Activated gamma-delta T cell treated with anti-CD3 and anti-CD28 coated beads, Interleukin-2, amount 50 U/mL, for 16 hours (primary cell): ENCODE measurements around the gene TMEM40.
A peak's percentile ranks its signal among the peaks of the same experiment; 100 is the strongest.
"Not testable (repeated sequence)": the region's sequence is repeated elsewhere in the genome, so short reads cannot be mapped to it uniquely, and the experiment has no call there.

Experiments
- DNase-seq: peaks from one replicate; pipeline ENCODE4 v3.0.0-alpha.2; 2020; ENCODE audit warnings: low read depth

Gene TMEM40, protein sequence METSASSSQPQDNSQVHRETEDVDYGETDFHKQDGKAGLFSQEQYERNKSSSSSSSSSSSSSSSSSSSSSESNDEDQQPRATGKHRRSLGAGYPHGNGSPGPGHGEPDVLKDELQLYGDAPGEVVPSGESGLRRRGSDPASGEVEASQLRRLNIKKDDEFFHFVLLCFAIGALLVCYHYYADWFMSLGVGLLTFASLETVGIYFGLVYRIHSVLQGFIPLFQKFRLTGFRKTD

DNA sequence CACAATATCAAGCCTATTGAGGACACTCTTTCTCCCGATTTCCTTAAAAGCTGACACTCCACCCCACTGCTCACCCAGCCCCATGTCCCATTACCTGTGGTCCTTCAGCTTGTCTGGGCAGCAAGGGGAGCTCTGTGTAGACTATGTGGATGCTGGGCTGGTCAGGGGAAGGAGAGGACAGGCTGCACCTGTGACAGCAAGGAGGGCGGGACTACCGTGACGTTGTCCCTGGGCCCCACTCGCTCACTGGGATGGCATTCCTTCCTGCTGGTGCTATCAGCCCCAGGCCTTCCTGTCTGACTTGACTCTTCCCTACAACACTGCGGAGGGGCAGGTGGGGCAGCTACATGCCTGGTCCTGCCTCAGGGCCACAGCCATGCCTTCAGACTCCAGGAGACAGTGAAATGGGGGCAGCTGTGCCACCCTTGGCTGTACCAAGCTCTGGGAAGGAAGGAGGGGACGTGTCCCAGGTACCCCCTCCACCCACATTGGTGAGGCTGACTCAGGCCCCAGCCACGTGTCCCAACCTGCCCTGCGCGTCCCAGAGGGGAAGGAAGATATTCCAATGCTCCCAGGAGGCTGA lies at the start of gene TMEM40:
TSS of gene TMEM40 (minus strand) at position 163 of the 583 bp plus-strand sequence. CDS start 9,427 bp downstream, outside the sequence.
- DNase-seq = no peak

DNA sequence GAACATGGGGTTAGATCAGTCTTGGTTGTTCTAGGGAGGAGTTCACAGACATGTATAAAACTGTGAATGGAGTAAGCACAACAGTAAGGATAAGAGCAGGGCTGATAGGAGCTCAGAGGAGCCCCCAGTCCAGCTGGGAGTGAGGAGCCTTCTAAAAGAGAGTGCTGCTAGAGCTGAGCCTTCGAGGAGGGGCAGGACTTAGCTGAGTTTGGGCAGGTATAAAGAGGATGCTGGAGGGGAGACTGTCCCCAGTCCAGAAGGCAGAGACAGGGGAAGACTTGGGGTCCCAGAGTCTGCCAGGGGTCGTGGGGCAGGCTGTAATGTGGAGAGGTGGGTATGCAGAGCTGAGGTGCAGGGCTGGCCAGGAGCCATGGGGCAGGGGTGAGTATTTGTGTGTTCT lies 49.5 kb upstream of the TMEM40 start:
- DNase-seq = no peak

DNA sequence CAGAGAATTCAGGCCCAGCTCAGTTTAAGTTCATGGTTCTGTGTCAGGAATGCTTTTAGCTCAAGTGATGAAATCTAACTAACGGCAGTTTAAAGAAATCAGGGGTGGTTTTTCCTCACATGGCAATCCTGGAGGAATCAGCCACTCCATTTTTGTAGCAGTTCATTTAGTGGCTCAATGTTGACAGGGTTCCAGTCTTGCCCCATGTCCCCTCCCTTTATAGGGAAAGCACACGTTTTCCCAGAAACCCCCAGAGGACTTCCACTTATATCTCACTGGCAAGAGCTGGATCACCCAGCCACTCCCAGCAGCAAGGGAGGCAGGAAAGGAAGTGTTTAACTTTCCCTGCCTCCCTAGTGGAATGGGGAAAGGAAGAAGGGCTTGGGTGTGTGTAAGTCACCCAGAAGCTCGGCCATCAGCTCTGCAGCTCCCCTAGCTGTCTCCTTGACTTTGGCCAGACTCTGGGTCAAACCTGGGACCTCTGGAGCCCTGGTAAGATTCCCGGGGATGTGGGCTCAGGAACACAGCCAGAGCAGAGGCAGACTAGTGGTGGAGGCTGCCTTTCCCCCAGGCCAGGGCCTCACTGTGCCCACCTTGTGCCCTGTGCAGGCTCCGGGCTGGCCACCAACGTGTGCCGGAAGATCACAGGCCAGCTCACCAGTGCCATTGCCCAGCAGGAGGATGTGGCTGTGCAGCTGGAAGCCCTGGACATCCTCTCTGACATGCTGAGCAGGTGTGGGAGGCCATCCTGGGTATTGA lies 48.7 kb upstream of the TMEM40 start:
- no peak for DNase-seq

DNA sequence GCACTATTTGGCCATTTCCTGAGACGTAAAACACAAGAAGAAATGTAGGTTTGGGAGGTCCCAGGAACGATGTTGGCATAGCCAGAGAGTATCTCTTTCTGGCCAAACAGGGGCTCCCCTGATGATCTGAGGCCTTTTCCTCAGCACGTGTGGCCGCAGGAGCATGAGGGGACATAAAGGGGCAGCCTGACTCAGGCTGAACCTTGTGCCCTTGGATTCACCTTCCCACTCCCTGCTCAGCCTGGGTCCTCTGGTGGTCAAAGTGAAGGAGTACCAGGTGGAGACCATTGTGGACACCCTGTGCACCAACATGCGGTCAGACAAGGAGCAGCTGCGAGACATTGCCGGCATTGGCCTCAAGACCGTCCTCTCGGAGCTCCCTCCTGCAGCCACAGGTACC lies 48.0 kb upstream of the TMEM40 start:
- no peak for DNase-seq

DNA sequence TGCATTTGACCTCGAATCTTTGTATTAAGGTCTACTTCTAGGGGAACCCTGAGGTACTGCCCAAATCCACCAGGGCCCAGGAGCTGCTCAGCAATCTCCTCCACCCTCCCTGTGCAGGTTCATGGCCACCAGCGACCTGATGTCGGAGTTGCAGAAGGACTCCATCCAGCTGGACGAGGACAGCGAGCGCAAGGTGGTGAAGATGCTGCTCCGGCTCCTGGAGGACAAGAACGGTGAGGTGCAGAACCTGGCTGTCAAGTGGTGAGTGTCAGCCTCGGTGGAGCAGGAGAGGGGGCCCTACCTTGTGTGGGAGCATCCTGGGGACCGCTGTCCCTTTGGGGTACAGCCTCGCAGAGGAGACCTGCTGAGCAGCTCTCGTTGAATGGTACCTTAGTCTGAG lies 44.3 kb upstream of the TMEM40 start:
- DNase-seq = no peak

DNA sequence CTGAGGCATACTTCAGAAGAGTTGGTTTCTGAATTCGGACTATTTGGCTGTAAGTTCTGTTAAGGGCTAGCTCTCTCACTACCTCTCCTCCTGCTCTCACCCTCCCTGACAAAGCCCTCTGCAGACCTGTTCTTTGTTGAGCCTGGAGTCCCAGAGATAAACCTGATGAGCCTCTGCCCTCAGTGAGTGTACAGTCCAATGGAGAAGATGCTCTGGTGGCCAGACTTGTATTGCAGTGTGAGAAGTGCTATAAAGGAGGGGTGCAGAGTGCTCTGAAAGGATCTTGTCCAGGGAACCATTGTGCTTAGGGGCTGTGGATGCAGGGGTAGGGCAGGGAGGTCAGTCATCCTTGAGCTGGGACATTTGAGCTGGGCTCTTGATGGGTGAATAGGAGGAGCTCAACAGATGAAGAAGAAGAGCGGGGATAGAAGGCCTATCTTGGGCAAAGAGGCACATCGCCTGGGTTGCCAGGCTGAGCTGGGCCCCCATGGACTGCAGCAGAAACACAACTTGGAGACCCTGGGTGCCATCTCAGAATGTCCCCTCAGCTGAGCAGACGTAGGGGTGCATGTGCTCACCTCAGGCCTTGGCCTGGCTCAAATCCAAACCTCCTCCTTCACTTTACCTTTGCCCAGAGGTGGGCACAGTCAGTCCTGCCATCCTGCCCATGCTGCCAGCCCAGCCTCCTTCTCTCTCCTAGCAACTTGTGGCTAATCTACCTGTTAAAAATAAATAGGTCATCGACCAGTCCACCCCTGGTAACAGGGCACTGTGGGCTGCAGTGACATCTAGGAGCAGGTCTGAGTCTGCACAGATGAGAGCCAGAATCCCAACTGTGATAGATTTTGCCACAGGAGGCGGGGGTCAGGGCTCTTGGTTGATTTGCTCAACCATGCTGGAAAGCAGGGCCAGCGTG lies 40.7 kb upstream of the TMEM40 start:
- no peak for DNase-seq

DNA sequence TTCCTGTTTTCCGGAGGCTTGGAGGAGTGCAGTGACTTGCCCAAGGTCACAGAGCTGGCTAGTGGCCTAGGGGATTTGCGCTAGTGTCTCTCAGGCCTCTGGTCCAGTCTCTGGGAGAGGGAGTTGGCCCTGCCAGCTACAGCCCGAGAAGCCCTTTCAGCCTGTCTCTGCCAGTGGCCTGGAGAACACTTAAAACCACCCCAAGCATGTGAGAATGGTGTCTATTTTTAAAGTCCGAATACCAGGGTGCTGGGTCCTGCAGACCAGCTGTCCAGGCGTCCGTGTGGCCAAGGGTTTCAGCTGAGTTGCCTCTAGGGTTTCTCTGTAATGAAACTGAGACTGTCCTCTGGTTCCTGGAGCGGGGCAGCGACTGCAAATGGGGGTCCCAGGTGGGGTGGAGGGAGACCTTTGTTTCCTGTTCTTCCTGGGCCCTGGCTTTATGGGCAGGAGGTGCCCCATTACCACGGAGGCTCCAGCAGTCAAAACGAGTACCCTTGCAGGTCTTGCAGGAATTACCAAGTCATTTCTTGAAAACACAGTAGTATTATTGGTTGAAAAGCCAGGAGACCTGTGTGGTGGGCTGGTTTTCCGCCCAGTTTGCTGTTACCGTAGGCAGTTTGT lies 39.6 kb upstream of the TMEM40 start:
- no peak for DNase-seq

DNA sequence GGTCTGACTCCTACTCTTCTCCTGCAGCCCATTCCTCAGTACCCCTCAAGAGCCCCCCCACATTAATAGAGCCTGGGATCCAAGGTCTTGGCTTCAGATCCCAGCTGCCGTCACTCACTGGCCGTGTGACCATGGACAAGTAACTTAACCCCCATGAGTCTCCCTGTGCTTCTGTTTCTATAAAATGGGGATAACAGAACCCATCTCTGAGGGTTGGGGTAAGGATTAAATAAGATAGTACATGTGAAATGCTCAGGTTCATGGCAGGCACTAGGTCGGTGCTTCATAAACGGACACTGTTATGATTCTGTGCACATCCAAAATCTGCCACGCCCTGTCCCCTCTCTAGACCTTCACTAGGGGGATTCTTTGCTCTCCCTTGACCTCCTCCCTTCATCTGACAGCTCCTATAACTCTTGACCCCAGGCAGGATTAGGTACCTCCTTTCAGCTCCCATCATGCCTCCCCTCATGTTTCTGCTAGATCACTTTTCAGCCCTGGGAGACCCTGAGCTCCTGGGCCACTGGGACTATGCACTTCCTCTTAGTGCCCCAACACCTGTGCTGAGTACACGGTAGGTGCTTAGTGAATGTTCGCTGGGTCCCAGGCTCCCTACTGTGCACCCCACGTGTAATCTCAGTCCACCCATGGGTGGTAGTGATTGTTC lies 39.0 kb upstream of the TMEM40 start:
- no peak for DNase-seq

DNA sequence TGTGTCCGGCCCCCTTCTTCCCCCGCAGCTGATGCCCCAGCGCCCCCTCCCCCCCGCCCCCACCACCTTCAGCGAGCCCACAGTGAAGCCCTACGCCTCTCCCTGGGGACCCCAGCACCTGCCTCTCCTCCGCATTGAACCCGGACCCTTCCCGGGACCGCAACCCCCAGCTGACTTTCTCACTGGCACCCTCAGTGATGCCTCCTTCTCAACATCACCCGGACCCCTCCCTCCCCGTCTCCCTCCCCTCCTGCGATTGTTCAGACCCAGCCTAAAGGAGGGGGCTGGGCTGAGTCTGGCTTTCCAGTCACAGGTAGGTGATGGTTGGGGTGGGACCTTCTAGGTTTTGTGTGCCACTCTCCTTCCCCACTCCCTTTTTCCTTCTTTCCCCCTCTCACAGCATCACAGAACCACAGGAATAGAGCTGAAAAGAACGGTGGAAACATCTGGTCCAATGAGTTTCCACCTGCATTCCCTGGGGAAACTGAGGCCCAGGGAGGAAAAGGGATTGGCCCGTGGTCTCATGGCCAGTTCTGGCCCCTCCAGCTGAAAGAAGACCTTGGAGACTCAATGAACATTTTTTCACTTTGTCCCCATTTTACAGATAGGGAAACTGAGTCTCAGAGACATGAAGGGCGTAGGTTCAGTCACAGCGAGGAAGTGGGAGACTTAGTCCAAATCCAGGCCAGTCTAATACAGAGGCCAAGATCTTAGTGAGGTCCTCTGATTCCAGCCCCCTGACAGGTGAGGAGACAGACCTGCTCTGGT lies 38.2 kb upstream of the TMEM40 start:
- DNase-seq = no peak

DNA sequence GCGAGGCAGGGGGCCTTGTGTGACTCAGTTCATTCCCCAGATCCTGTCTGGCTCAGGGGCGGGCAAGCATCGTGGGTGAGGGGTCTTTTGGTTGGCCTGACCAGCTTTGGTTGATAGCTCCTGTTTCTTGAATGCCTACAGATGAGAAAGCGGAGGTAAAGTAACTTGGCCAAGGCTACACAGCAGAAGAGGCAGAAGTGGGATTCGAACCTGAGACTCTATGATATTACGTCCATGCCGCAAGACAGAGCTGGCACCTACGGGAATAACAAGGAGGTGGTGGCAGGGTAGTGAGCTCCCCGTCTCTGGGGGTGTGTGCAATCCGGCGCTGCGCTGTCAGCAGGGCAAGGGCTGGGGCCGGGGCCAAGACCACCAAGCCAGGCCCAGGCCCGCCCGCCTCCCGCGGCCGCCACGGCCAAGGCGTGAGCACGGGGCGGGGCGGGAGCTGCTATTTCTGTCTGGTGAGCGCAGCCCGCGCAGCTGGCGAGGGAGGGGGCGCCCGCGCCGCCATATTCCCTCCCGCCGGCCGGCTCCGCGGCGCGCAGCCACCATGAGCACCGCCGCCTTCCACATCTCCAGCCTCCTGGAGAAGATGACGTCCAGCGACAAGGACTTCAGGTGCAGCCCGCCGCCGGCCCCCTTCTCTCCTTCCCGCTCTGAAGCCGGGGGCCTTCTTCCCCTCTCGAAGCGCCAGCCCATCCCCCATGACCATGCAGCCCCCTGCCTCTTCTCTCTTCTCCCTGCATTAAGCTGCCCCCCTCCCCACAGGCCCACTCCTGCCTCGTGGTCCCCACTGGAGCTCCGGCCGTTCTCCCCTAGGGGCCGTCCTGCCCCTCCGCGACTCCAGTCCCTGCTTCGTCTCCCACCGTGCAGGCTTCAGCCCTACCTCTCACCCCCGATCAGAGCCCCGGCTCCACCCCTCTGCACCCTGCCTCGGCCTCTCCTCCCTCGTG lies 37.4 kb upstream of the TMEM40 start, which contains the start of gene CAND2:
TSS of gene CAND2 (plus strand) at position 510 of the 953 bp plus-strand sequence. CDS start at position 551, 41 bp downstream.
- no peak for DNase-seq

DNA sequence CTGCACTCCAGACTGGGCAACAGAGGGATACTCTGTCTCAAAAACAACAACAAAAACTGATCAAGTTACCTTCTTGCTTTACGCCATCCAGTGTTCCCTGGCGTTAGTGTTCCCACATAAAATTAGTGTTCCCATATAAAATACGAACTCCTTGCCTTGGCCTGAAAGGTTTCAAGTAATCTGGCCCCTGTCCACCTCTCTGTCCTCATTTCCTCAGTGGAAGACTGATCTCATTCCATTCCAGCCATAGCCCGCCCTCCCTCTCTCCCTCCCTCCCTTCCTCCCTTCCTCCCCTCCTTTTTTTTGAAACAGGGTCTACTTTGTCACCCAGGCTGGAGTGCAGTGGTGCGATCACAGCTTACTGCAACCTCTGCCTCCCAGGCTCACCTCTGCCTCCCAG lies 34.6 kb upstream of the TMEM40 start:
- DNase-seq = no peak

DNA sequence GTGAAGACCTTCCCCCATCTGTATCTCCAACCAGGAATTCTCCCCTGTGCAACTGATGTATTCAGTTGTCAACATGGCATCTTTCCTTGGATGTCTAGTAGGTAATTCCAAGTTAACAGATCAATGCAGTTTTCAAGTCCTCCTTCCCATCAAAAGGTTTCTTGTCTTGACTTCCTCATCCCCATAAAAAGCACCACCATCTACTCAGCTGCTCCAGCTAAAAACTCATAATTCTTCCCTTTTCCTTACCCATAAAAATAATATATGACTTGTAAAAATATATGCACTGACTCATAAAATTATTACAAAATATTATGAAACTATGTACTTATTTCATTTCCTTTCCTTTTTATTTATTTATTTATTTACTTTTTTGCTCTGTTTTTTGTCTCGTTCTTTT lies 32.4 kb upstream of the TMEM40 start:
- DNase-seq = no peak

DNA sequence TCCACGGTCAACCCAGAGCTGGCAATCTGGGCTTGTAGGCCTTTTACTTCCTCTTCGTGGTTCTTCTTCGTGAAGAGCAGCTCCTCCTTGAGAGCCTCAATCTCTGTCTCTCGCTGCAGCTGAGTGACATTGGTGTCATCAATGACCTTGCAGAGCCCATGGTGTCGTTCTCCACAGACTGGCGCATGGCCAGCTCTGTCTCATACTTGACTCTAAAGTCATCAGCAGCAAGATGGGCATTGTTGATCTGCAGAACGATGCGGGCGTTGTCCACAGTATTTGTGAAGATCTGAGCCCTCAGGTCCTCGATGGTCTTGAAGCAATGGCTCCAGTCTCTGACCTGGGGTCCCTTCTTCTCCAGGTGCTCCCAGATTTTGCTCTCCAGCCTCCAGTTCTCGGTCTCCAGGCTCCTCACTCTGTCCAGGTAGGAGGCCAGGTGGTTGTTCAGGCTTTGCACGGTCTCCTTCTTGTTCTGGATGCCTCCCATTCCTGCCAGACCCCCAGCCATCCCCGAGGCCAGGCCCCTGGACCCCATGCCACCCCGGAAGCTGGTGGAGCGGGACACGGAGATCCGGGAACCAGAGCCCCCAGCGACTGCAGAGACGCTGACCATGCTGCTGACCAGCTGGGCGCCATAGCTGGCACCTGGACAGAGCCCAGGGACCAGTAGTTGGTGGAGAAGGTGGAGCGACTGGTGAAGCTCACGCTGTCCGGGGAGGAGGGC lies 29.1 kb upstream of the TMEM40 start:
- not testable (repeated sequence) for DNase-seq

DNA sequence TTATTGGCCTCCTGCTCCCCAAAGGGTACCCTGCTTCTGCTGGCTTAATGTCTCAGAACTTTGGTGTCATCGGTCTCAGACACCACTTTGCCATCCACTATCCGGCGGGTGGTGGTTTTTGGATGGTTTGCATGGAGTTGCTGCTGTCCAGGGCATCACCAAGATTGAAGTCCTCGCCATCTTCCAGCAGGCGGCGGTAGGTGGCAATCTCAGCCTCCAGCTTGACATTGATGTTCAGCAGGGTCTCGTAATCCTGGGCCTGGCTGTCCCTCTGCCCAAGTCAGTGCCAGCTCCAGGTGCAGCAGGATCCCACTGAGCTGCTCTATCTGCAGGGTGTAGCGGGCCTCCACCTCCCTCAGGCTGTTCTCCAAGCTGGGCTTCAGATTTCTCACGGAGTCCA lies 28.3 kb upstream of the TMEM40 start:
- peak; percentile 60 for DNase-seq

DNA sequence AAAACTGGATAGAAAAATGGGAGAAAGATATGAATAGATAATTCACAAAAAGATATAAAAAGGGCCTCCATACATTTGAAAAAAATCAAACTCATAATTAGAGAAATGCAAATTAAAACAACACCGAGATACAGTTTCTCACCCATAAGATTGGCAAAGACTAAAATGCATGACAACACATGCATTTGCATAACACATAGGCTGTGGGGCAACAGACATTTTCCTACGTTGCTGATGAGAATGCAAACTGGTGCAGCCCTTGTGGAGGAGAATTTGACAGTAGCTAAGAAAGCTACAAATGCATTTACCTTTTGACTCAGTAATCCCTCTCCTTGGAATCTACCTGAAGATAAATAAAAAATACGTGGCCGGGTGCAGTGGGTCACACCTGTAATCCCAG lies 26.0 kb upstream of the TMEM40 start:
- no peak for DNase-seq

DNA sequence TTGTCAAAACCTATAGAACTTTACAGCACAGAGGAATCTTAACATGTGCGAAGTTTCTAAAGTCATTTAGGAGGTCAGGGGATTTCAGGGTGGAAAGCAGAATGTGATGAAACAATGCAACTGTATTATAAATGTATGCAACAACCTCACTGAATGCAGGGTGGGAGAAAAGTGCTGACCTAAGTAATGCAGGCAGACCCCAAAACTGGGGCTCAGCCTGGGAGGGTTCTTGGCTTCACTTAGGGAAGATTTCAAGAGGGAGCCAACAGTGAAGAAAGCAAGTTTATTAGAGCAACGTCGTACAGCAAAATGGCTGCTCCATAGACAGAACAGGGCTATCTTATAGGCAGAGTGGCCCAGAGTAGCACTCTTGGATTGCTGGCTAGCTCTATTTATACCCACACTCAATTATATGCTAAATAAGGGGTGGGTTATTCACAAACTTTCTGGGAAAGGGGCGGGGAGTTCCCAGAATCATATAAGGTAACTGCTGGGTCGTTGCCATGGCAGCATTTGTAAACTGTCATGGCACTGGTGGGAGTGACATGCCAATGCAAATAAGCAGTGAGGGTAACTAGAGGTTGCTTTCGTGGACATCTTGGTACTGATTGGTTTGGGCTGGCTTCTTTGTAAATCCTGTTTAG lies 23.2 kb upstream of the TMEM40 start:
- DNase-seq = no peak

DNA sequence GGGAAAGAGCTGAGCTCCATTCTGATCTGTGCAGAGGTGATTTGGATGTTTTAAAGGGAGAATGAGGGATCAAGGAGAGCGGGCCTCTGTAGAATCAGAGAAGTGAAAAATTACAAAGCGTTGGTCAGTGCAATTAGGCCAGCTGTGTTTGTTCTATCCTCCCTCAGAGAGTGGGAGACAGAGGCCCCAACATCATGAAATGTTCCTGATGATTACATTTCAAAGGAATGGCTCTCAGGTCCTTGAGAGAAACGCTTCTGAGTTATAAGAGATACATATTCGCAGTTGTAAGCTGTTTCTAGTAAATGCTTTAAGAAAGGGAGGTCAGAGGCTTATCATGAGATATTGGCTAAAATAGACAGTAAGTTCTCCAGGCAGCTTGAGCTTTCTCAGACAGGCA lies 21.7 kb upstream of the TMEM40 start:
- no peak for DNase-seq

DNA sequence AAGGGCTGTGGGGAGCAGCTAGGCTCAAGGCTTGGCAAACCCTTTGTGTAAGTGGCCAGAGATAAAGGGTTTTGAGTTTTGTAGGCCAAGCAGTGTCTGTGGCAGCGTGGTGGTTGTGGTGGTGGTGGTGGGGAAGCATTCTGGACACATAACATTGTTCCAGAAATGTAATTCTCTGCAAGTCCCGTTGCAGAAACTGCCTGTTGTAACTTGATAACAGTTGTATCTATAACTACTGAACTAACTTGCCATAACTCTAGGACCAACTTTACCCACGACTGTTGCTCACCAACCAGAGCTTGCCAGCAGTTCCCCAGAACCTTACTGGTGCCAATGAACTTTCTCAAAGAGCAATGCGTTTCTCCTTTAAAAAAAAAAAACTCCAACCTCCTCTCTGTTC lies 18.1 kb upstream of the TMEM40 start:
- DNase-seq = no peak
